Mesodermal cell (in vitro differentiated cells): Measurements from ENCODE around the gene ST6GALNAC3.

Source experiments
- H3K27ac ChIP-seq: 2 replicates; pipeline ENCODE4 v1.7.0; 2013; ENCODE audit warnings: mild to moderate bottlenecking, low read depth, low read length, moderate library complexity; ENCODE audit not compliant: severe bottlenecking
- H3K36me3 ChIP-seq: 2 replicates; pipeline ENCODE4 v1.7.1; 2013; ENCODE audit warnings: mild to moderate bottlenecking, low read length, moderate library complexity; ENCODE audit not compliant: control insufficient read depth, insufficient read depth
- H3K4me1 ChIP-seq: one replicate; pipeline ENCODE4 v1.7.1; 2013; ENCODE audit warnings: mild to moderate bottlenecking, low read length; ENCODE audit not compliant: insufficient read depth, control insufficient read depth, poor library complexity, severe bottlenecking
- H3K4me3 ChIP-seq: 2 replicates; pipeline ENCODE4 v1.7.0; 2013; ENCODE audit warnings: low read length, control low read depth, mild to moderate bottlenecking; ENCODE audit not compliant: insufficient read depth, poor library complexity, severe bottlenecking; ENCODE audit errors: extremely low read depth
- H3K9me3 ChIP-seq: 2 replicates; pipeline ENCODE4 v1.7.1; 2013; ENCODE audit warnings: mild to moderate bottlenecking, low read length, moderate library complexity; ENCODE audit not compliant: control insufficient read depth
- WGBS, 2 experiments: methylation state at CpG; one replicate each; pipeline ENCODE4 v1.1.5; 2013; ENCODE audit warnings: missing lambda C conversion rate in 2 of 2; ENCODE audit not compliant: insufficient coverage in 2 of 2; 5-methylcytosine and 5-hydroxymethylcytosine counted together

ST6GALNAC3 gene

GRCh38 chr1:76591461-76591860, 516.9 kb downstream of the ST6GALNAC3 start:
- Histone ChIP-seq H3K36me3 (no peaks in the 10 kb centered on the region), H3K4me1 (no peaks in the 10 kb centered on the region), H3K9me3 (no peaks in the 10 kb centered on the region), H3K4me3 (no peak overlapping the region), H3K27ac (no peak overlapping the region)
- no CpG with 5 or more reads among the region's 1 CpG for WGBS, 2 experiments

DNA sequence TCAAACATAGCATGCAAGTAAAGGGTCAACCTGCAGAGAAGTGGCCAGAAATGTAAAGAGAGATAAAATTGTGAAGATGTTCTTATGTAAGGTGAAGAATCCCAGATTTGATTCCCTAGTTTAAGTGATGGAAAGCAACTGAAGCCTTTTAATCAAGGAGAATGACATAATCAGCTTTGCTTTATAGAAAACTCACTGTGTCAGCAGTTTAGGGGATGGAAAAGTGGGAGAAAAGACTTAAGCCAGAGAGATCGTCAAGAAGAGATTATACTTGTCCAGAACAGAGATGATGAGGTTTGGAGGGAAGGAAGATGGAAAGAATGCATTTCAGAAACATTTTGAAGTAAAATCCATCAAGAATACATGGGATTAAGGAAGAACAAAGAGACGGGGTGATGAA, 517.4 kb downstream of the ST6GALNAC3 start:
- Histone ChIP-seq H3K4me1 (no peaks in the 10 kb centered on the region), H3K9me3 (no peaks in the 10 kb centered on the region), H3K27ac (no peak overlapping the region), H3K4me3 (no peak overlapping the region), H3K36me3 (no peaks in the 10 kb centered on the region)
- 94 to 100% methylated on average over 2 of the region's 2 CpGs for WGBS, 2 experiments

DNA sequence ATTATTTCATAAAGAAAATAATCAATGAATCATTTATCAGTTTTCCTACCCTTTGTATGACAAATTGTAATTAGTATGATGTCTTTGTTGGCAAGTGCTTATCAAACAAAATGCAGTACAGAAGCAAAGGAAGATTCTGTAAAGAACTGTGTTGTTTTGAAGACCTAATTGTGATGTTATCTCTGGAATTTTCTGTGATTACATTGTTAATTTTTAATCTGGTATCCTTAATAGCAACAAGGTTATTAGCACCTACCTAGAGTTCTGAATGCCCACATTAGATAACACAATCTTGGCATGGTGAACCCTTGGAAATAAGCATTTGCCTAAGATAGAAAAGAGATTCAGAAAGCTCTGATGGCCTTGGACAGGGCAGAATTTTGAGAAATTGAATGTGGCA, 518.6 kb downstream of the ST6GALNAC3 start:
- H3K36me3 ChIP-seq = no peaks in the 10 kb centered on the region
- no peaks in the 10 kb centered on the region for H3K4me1 ChIP-seq
- no peaks in the 10 kb centered on the region for H3K9me3 ChIP-seq
- no peak overlapping the region for H3K27ac ChIP-seq
- no peak overlapping the region for H3K4me3 ChIP-seq

- Histone ChIP-seq H3K36me3 (no peaks in the 10 kb centered on the region), H3K27ac (no peak overlapping the region), H3K9me3 (no peaks in the 10 kb centered on the region), H3K4me1 (no peaks in the 10 kb centered on the region), H3K4me3 (no peak overlapping the region)
- WGBS, 2 experiments = 100% methylated on average over 2 of the region's 3 CpGs; no CpG with 5 or more reads in 1 of the 2 experiments
Observed at GRCh38 chr1:76593618-76594017, 519.1 kb downstream of the ST6GALNAC3 start.

DNA sequence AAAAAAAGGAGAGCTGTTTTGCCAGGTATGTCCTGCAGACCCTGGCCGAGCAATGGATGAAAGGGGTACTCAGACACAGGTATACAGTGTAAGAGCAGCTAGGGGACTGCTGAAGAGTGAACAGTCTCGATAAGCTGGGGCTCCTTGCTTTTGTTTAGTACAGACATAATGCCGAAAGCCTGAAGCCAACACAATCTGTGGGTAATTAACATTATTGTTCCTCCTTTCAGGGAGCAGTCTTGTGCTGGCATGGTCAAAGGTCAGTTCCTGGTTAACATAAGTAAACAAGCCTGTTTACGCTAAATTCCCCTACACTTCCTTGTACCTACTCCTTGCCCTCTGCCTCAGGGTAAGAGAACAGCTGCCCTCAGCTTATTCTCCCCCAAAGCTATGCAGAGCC, 520.5 kb downstream of the ST6GALNAC3 start:
- Histone ChIP-seq H3K4me1 (no peaks in the 10 kb centered on the region), H3K4me3 (no peak overlapping the region), H3K36me3 (no peaks in the 10 kb centered on the region), H3K27ac (no peak overlapping the region), H3K9me3 (no peaks in the 10 kb centered on the region)
- WGBS, 2 experiments = 44 to 75% methylated on average over 2 to 4 of the region's 4 CpGs

- Histone ChIP-seq H3K27ac (no peak overlapping the region), H3K9me3 (no peaks in the 10 kb centered on the region), H3K4me3 (no peak overlapping the region), H3K36me3 (no peaks in the 10 kb centered on the region), H3K4me1 (no peaks in the 10 kb centered on the region)
- WGBS, 2 experiments = 95 to 100% methylated on average over 1 to 2 of the region's 2 CpGs
Observed at GRCh38 chr1:76601465-76601864, 526.9 kb downstream of the ST6GALNAC3 start.

DNA sequence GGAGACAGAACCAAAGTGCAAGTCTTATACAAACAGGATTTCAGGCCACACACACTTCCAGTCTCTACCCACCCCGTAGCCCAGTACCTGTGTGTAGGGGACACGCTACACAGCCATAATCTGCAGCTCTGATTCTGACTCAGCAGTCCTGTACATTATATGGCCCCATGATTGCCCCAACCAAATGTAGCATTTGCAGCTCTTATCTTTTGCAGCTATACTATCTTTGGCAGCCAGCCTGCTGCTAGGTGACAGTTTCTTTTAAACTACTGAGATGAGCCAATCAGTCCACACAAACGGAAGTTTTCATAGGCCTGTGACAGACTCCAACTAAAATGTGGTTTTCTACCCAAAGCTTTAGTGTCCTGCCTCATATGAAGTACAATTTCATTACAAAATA, 533.2 kb downstream of the ST6GALNAC3 start:
- H3K36me3 ChIP-seq = no peaks in the 10 kb centered on the region
- H3K4me3 ChIP-seq = no peak overlapping the region
- no peaks in the 10 kb centered on the region for H3K9me3 ChIP-seq
- no peaks in the 10 kb centered on the region for H3K4me1 ChIP-seq
- WGBS, 2 experiments = 87 to 90% methylated on average over 3 of the region's 3 CpGs
- H3K27ac ChIP-seq = no peak overlapping the region

DNA sequence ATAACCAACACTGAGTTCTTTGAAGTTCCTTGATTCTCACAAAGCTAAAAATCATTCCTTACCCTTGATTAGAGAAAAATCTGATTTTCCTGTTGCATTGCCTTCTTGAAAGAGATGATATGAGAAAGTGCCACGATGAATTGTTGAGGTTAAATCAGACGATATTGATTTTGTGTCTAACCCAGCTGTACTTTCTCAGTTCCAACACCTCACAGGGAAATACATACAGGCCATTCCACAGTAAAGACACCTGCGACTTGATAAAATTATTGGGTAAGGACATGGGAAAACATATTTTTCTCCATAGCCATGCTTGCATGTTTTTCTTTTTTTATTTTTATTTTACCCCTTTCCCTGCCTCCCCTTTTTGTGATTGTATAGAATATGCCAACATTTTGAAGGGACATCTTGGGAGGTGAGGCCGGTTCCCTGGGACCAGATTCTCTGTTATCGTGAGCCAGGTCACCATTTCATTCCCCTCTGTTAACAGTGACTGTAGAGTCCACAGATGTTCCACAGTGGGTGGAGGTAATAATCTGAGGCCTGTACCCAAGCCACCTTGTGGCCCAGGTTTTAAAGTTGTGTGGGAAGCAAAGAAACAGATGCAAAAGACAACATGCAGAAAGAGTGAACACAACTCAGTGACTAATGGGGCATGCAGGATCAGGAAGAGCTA, 537.4 kb downstream of the ST6GALNAC3 start:
- H3K4me3 ChIP-seq = no peak overlapping the region
- no peaks in the 10 kb centered on the region for H3K36me3 ChIP-seq
- WGBS, 2 experiments = 100% methylated on average over 1 of the region's 5 CpGs; no CpG with 5 or more reads in 1 of the 2 experiments
- no peaks in the 10 kb centered on the region for H3K9me3 ChIP-seq
- H3K4me1 ChIP-seq = no peaks in the 10 kb centered on the region
- H3K27ac ChIP-seq = no peak overlapping the region

GRCh38 chr1:76613886-76614285, 539.3 kb downstream of the ST6GALNAC3 start:
- H3K27ac ChIP-seq = no peak overlapping the region
- no peaks in the 10 kb centered on the region for H3K36me3 ChIP-seq
- no peaks in the 10 kb centered on the region for H3K9me3 ChIP-seq
- H3K4me3 ChIP-seq = no peak overlapping the region
- no peaks in the 10 kb centered on the region for H3K4me1 ChIP-seq
- 86 to 100% methylated on average over 1 of the region's 2 CpGs for WGBS, 2 experiments

DNA sequence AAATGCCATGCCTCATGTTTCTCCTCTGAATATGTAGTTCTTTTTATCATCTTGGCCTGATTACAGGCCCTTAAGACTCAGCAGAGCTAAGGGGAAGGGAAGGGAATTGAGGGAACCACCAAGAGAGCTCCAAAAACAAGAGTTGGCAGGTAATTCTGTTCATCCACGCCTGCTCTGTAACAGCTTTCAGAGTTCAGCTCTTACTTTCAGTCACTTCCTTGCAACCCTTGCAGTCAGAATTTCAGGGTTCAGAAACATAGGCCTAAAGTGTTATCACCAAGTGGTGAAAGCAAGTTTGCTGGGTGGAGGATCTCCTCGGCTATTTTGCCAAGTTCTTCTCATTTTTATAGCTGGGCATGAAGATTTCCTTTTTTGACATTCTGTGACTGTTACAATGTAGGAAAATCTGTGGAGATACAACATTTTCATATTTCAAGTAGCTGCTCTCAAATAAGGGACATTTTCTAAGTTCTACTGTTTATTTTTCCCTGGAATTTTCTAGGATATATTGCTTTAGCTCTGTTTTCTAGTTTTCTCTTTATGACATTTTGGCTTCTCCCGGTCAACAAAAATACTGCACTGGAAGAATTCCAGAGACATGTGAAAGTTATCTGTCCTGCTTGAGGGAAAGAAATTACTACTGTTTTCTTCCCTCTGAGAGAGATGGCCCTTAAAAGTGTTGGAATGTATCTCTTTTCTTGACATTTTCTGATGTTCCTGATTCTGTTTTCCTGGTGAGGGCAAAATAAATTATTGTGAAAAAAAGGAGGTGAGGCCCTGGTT, 540.9 kb downstream of the ST6GALNAC3 start:
- no peaks in the 10 kb centered on the region for H3K36me3 ChIP-seq
- 100% methylated on average over 1 to 2 of the region's 3 CpGs for WGBS, 2 experiments
- H3K27ac ChIP-seq = no peak overlapping the region
- H3K4me1 ChIP-seq = no peaks in the 10 kb centered on the region
- no peaks in the 10 kb centered on the region for H3K9me3 ChIP-seq
- H3K4me3 ChIP-seq = no peak overlapping the region

DNA sequence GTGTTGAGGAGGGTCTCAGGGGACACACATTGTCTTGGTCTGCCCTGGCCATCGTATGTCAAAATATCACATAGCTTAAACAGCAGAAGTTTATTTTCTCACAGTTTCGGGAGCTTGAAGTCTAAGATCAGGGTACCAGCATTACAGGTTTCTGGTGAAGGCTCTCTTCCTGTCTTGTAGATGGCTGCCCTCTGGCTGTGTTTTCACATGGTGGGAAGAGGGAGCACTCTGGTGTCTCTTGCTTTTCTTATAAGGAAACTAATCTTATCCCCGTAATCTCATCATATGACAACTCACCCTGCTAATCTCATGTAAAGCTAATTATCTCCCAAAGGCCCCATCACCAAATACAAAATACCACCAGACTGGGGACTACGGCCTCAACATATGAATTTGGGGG, 545.8 kb downstream of the ST6GALNAC3 start:
- no peak overlapping the region for H3K27ac ChIP-seq
- WGBS, 2 experiments = 80 to 100% methylated on average over 1 to 3 of the region's 4 CpGs
- H3K4me1 ChIP-seq = no peaks in the 10 kb centered on the region
- no peak overlapping the region for H3K4me3 ChIP-seq
- H3K36me3 ChIP-seq = no peaks in the 10 kb centered on the region
- no peaks in the 10 kb centered on the region for H3K9me3 ChIP-seq
